ENCODE results near the gene SPATA31C2. TPM values are rescaled to one million over a fixed set of nuclear protein-coding genes. Genes with fewer than 3 reads are reported as not detected.

SPATA31C2 gene
- total RNA-seq, 1 experiment from 2014 or later: 0.15 TPM

DNA sequence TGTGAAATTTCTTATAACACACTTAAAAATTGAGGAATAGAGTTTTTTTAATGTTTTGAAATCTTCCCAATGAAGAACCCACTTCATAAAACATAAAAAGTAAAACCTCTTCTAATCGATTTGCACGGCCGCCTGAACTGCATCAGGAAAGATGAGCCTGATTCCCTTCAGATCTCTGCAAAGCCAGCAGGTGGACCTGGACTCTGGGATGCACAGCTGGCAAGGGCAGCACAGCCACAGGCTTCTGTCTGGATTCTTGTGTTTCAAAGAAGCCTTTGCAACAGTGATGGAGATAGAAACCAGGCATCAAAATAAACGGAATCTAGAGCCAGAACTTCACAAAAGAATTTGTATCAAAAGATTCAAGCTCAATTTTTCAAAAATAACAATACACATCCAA is 36.0 kb upstream of the SPATA31C2 start:
- Histone ChIP-seq H3K4me2 (ENCODE audit: insufficient read depth, insufficient read length, low read length) (no peak overlapping the region), H3K9me3 (ENCODE audit: control insufficient read depth, low read depth, low read length) (no peaks in the 10 kb centered on the region), H2AK5ac (ENCODE audit: insufficient read length, low read length) (no peak overlapping the region), H3K27me3 (ENCODE audit: insufficient read depth, low read length) (no peaks in the 10 kb centered on the region), H4K20me1 (ENCODE audit: control insufficient read depth, insufficient read depth, insufficient read length) (no peaks in the 10 kb centered on the region), H4K8ac (replicated peaks; ENCODE audit: insufficient read length, low read depth, low read length) (no peak overlapping the region), H3K27ac (ENCODE audit: insufficient read length, low read depth, low read length) (no peak overlapping the region), H4K5ac (ENCODE audit: insufficient read length, low read depth, low read length) (no peak overlapping the region), H3T11ph (ENCODE audit: low read length) (no peak overlapping the region), H2BK5ac (ENCODE audit: insufficient read length, low read length) (no peak overlapping the region), H3K23ac (ENCODE audit: insufficient read length, low read depth, low read length) (no peak overlapping the region), H3K23me2 (ENCODE audit: insufficient read length, low read depth, low read length, poor library complexity, severe bottlenecking) (no peaks in the 10 kb centered on the region), H3K56ac (ENCODE audit: insufficient read length, low read depth, low read length) (no peak overlapping the region), H2BK15ac (ENCODE audit: low read depth, low read length) (no peak overlapping the region), H3K79me1 (ENCODE audit: insufficient read depth, low read depth, low read length, poor library complexity, severe bottlenecking) (no peaks in the 10 kb centered on the region), H3K4me1 (ENCODE audit: insufficient read depth, low read length) (no peaks in the 10 kb centered on the region), H3K4ac (ENCODE audit: low read depth, low read length) (no peak overlapping the region), H2BK12ac (ENCODE audit: insufficient read length, low read depth, low read length) (no peak overlapping the region), H3K9ac (ENCODE audit: extremely low read depth, insufficient read length, low read length) (no peak overlapping the region), H2BK120ac (ENCODE audit: low read depth, low read length, poor library complexity, severe bottlenecking) (no peak overlapping the region), H2BK20ac (ENCODE audit: low read depth, low read length, poor library complexity, severe bottlenecking) (no peak overlapping the region), H4K91ac (ENCODE audit: insufficient read length, low read depth, low read length) (no peak overlapping the region), H3K14ac (ENCODE audit: insufficient read depth, low read length) (no peak overlapping the region), H3K79me2 (ENCODE audit: insufficient read depth, low read length) (no peaks in the 10 kb centered on the region), H2AFZ (ENCODE audit: low read length) (no peak overlapping the region), H3K18ac (ENCODE audit: insufficient read length, low read depth, low read length) (no peak overlapping the region)
- no peaks in the 10 kb centered on the region; a peak in 1 of 5 replicates for H3K9me3 Mint-ChIP-seq
- DNase-seq: no peak
- H3K4me1 Mint-ChIP-seq: peaks cover 7 to 11% of the 10 kb centered on the region in 2 experiments
- TF ChIP-seq CTCF (conservative IDR thresholded peaks at IDR 0.05): peak; percentile 23; the same call in 1 of the 3 replicates
- H3K36me3 Mint-ChIP-seq (ENCODE audit: insufficient read depth in 1 of 3, low read depth in 3 of 3): peaks cover 0 to 2% (median 0%) of the 10 kb centered on the region in 3 experiments; a peak in 1 of 7 replicates
- no peak overlapping the region for H3K27ac Mint-ChIP-seq
- WGBS (ENCODE audit: extremely low coverage, insufficient read length, low lambda C conversion rate): no CpG with 5 or more reads among the region's 4 CpGs
- H3K4me3 Mint-ChIP-seq: no peak overlapping the region
- peaks cover 3% of the 10 kb centered on the region; the same call in 1 of the 2 replicates for H3K27me3 Mint-ChIP-seq (ENCODE audit: low read depth)

Measured in H9 (cell line).